Fibroblast of skin of right biceps (primary cell): ENCODE data around the gene CSTPP1.

Source experiments
- DNase-seq: peaks from one replicate; pipeline ENCODE4 v3.0.0-alpha.2; 2013

CSTPP1 gene

GRCh38 chr11:46936138-46937110 is at the start of gene CSTPP1:
CSTPP1 (plus strand) TSS chr11:46936761; CDS start chr11:46936806, 45 bp downstream.
- DNase-seq = peak; percentile 94

GRCh38 chr11:46888636-46889035 is 47.9 kb upstream of the CSTPP1 start:
- no peak for DNase-seq

GRCh38 chr11:46889251-46889650 is 47.3 kb upstream of the CSTPP1 start:
- DNase-seq = no peak

- peak; percentile 61 for DNase-seq
Observed at GRCh38 chr11:46889689-46890475, 46.7 kb upstream of the CSTPP1 start.

- DNase-seq = no peak
Observed at GRCh38 chr11:46890665-46891064, 45.9 kb upstream of the CSTPP1 start.

GRCh38 chr11:46892109-46892508 is 44.5 kb upstream of the CSTPP1 start:
- DNase-seq = no peak

- no peak for DNase-seq
Observed at GRCh38 chr11:46892838-46893237, 43.7 kb upstream of the CSTPP1 start.

GRCh38 chr11:46894506-46894905 is 42.1 kb upstream of the CSTPP1 start:
- no peak for DNase-seq

- DNase-seq = no peak
Observed at GRCh38 chr11:46894961-46895360, 41.6 kb upstream of the CSTPP1 start.

- no peak for DNase-seq
Observed at GRCh38 chr11:46895821-46896220, 40.7 kb upstream of the CSTPP1 start.

GRCh38 chr11:46896719-46897406 is 39.7 kb upstream of the CSTPP1 start:
- DNase-seq = peak; percentile 58

- DNase-seq = no peak
Observed at GRCh38 chr11:46898396-46899095, 38.0 kb upstream of the CSTPP1 start.

GRCh38 chr11:46899501-46900025 is 37.0 kb upstream of the CSTPP1 start:
- no peak for DNase-seq

- no peak for DNase-seq
Observed at GRCh38 chr11:46900091-46900746, 36.3 kb upstream of the CSTPP1 start.

- no peak for DNase-seq
Observed at GRCh38 chr11:46901156-46901555, 35.4 kb upstream of the CSTPP1 start.

GRCh38 chr11:46902694-46903093 is 33.9 kb upstream of the CSTPP1 start:
- no peak for DNase-seq

- no peak for DNase-seq
Observed at GRCh38 chr11:46903846-46904245, 32.7 kb upstream of the CSTPP1 start.

GRCh38 chr11:46905806-46906205 is 30.8 kb upstream of the CSTPP1 start:
- DNase-seq = no peak

- DNase-seq = peak; percentile 20
Observed at GRCh38 chr11:46906609-46907041, 29.9 kb upstream of the CSTPP1 start.

- DNase-seq = no peak
Observed at GRCh38 chr11:46907606-46908005, 29.0 kb upstream of the CSTPP1 start.

- DNase-seq = peak; percentile 23
Observed at GRCh38 chr11:46912526-46913150, 23.9 kb upstream of the CSTPP1 start.
